GM03348 (cell line): ENCODE measurements around the gene RIPOR2.
A peak's percentile ranks its signal among the peaks of the same experiment; 100 is the strongest.
"Not testable (repeated sequence)": the region's sequence is repeated elsewhere in the genome, so short reads cannot be mapped to it uniquely, and the experiment has no call there.

Source experiments
- DNase-seq: peaks from one replicate; pipeline ENCODE4 v3.0.0; 2012; ENCODE audit warnings: low spot score

The RIPOR2 gene

DNA sequence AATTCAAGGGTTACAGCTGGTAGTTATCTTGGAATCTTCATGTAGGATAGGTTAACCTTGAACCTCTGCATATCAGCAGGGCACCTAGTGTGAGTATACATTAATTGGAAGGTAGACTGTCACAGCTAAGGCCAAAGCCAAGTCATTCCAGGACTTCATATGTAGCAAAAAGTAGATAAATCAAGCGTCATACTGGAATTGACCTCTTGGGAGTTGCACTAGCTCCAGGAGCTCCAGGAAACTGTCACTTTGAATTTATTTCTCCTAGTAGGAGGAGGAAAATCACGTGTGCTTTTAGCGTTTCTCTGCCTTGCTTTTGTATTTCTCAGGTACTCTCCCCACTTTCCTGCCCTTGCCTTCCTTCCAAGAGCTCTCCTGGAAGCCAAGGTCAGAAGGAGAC lies 30.3 kb downstream of the RIPOR2 start:
- no peak for DNase-seq

DNA sequence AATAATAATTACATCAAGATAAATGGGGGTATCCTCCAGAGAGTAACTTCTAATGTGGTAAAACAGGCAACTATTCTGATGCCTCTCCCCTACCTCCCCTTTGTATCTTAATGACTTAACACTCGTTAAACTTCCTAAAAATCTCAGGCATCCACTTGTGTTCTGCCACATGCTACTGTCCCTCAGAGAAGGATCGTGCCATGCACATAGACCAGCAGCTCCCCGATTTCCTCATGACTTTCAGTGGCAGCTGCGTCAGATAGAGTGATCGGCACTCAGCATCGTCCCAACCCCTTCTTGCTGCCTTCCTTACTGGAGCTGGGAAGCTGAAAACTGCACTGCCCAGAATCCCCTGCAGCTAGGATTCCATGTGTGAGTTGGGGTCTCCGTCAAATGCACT lies 32.1 kb downstream of the RIPOR2 start:
- no peak for DNase-seq

DNA sequence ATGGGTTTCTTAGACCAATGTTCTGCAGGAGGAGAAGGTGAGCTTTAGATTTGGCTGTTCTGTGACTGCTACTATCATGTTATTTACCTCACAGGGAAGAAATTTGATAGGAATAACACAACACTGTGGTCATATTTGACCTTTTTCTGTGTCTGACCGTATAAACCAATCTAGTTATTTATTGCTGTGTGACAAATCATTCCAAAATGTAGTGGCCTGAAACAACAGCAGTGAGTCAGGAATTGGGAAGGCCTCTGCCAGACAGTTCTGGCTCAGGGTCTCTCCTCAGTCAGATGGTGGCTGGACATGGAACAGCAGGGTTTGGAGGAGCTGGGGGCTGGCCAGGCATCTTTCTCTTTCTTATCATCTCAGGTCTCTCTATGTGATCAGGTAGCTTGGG lies 33.0 kb downstream of the RIPOR2 start:
- DNase-seq, result peak; percentile 69

DNA sequence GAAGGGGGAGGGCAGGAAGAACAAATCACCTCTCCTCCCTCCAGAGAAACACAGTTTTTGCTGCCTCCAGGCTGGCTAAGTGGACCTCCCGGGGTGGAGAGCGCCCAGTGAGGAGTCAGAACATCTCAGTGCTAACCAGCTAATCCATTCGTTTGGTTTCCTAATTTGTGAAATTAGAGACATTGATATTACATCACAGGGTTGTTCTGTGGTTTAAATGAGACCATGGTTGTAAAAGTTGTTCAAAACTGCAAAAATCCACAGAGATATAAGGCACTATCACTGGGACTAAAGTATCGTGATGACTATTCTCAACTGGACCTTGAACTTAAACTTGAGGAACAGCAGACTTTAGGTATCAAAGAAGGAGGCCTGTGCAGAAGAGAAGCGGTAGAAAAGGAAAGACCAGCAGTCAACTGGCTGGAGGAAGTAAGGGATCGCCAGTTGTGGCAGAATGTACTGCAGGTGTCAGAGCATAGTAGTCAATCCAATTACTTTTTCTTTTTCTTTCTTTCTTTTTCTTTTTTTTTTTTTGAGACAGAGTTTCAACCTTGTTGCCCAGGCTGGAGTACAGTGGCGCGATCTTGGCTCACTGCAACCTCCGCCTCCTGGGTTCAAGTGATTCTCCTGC lies 33.9 kb downstream of the RIPOR2 start:
- DNase-seq, result no peak

GRCh38 chr6:24900917-24901697 lies 34.7 kb downstream of the RIPOR2 start:
- DNase-seq, result no peak

GRCh38 chr6:24899997-24900325 lies 35.8 kb downstream of the RIPOR2 start:
- no peak for DNase-seq

- no peak for DNase-seq
These were observed 36.4 kb downstream of the RIPOR2 start for GRCh38 chr6:24899136-24899996.

DNA sequence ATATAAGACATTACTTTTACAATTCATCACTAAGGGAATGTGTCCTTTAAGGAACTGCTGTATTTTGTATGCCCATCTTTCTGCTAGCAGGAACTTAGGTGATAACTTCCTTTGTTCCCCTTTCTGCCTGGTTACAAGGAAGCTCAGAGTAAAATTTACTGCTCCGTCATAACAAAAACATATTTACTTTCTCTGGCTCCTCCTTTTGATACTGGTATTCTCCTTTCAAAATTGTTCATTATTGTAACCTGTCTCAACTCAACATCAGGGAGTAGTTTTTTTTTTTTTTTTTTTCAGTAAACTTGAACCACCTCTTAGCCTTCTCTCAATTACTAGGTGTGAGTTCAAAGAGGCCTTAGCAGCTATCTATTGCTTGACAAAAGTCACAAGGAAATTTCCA lies 37.1 kb downstream of the RIPOR2 start:
- no peak for DNase-seq

GRCh38 chr6:24897186-24897585 lies 38.6 kb downstream of the RIPOR2 start:
- no peak for DNase-seq

DNA sequence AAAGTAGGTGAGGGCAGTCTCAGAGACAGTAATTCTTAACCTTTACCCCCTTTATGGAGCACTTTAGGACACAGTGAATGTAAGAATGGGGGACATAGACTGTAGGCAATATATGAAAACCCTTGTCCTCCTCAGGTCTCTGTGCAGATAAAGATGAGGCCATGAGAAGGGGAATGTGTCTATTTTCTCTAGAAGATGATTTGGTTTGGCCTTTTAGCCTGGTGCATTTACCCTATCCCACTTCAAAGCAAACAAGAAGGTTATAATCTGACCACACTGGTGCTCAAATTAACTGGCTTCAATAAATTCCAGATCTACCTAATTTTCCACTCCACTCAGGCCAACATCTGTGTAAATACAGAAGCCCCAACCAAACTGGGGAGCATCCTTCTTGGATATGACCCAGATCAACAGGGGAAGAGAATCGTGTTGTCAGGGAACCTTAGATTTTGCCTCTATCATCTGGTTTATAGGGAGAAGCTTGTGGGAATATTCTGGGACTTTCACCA lies 42.4 kb downstream of the RIPOR2 start:
- no peak for DNase-seq

DNA sequence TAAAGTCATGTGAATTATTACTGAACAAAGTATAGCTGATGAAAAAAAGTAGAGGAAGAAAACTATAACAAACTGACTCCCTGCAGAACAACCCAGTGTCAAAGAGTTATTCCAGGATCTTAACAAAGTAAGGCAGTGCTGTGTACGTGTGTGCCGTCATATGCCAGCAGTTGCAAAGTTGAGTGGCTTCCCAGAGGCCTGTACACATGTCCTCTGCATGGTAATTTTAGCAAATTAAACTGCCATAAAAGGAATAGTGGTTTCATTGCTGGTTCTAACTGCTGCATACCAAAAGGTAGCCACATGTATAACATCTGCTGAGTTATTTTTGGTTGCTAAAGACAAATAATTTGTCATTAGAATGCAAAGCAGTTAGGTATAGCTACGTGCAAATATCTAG lies 44.8 kb downstream of the RIPOR2 start:
- no peak for DNase-seq

GRCh38 chr6:24890471-24890870 lies 45.3 kb downstream of the RIPOR2 start:
- no peak for DNase-seq

DNA sequence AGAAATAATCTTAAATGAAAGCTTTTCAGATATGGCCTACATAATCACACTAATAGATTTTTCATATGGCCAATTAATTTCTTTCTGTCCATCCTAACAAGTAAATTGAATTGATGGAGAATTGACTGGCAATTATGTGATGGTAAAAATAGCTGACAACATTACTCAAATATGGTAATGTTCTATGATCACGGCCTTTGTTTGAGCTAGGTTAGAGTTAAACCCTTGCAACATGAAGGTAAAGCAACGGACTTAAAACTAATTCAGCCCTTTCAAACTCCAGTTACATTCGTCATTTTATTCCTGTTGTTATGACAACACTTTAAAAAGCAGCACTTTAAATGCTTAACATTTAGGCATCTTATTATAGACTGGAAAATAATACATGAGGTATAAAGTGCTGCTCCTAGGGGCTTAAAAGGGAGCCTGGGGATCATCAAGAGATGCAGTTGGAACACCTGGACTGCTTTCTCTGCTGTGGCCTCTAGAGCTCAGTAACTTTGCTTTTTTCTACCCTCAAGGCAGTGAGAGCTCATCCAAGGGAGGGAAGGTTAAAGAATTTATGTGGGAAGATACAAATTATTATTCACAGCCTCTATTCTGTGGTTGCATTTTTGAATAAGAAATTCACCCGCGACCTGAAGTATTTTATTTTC lies 46.9 kb downstream of the RIPOR2 start:
- no peak for DNase-seq

GRCh38 chr6:24887545-24888140 lies 48.1 kb downstream of the RIPOR2 start:
- DNase-seq, result no peak

GRCh38 chr6:24883618-24884017 lies 52.1 kb downstream of the RIPOR2 start:
- DNase-seq, result peak; percentile 45

DNA sequence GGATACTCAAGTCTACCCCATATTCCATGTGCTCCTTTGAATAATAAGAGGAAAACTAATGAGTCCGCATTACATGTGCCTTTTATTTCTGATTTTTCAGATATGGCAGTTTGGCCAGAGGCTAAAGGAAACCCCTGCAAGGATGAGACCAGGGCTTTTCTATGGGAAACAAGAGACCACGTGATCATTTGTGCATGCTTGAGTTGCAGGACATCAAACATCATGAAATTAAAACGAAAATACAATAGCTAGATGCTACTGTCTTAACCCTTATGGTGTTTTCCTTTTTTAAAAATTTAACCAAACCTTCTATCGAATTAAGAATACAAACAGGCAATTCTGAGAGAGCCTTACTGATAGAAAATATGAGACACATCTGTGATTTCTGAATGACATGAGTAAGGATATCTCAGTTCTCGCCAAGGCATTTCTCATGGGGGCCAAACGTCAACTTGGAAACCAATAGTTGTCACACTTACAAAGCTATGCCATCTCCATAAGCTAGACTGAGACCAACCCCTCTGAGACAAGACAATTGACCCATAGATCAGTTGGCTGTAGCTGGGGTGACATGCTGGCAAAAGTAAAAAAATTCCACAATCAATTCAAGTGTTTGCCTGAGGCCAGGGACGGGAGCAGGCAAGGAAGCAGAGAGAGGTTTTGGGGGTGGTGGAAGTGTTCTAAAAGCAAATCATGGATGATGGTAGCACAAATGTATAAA lies 52.8 kb downstream of the RIPOR2 start:
- no peak for DNase-seq

GRCh38 chr6:24882295-24882694 lies 53.5 kb downstream of the RIPOR2 start:
- DNase-seq, result no peak

DNA sequence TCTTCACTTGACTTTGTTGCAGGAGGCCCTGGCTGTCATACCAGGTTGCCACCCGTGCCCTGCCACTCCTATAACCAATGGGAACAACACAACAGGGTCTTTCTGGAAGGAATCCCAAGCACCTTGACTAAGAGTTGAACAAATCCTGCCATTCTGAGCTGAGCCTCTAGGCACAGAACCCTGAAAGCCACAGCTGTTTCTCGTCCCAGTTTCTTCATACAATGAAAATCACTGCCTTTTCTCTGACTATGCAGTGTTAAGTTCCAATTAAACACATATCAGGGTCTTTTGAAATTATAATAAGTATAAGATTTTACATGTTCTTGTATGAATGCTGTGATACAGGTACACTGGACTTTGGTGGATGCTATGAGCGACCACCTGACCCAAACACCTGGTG lies 54.4 kb downstream of the RIPOR2 start:
- no peak for DNase-seq

DNA sequence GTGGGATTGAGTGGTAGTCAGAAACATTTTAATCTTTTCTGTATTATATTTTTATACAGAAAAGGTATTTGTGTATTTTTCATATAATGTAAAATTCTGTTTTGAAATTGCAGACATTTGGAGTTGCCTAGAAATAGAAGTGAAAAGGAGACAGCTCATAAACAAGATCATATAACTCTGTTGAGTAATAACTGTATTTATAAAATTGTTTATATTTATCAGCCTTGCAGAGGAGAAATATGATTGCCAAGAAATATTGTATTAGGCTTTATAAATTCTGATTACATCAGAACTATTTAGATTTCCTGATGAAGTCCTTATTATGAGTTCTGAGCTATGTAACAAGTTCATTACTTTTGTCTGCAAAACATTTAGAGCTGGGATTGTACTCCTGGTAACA lies 55.3 kb downstream of the RIPOR2 start:
- no peak for DNase-seq

DNA sequence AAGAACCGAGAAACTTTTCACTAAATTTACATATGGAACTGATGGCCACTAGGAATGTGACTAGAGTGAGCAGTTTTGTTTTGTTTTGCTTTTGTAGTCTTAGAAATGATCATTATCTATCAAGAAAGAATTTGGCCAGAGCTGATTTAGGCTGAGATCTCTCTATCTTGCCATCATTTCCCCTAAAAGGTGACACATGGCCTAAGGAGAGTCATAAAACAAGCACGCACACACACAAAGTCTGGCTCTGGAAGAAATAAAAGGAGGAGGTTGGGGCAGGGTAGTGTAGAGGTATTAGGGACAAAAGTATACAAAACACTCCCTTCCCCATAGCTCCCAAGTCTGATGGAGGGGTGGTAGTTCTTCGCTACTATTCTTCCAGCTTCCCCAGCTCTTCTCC lies 56.4 kb downstream of the RIPOR2 start:
- no peak for DNase-seq

- not testable (repeated sequence) for DNase-seq
These were observed 58.0 kb downstream of the RIPOR2 start for GRCh38 chr6:24877747-24878146.
